Measurements from ENCODE around the gene CNGA1.

Gene CNGA1

GRCh38 chr4:48044298-48044697 is 27.8 kb upstream of the CNGA1 start:
- FAIRE-seq (no peak), DNase-seq (ENCODE audit: insufficient read length, low spot score) (no peak)
- TF ChIP-seq POLR2AphosphoS5 (IDR thresholded peaks at IDR 0.05; ENCODE audit: low read depth, low read length) (no peak), POU2F2 (IDR thresholded peaks at IDR 0.05; ENCODE audit: low read depth, low read length) (0 out of 2 replicates have a peak, but pooled peaks have one; percentile 23)

DNA sequence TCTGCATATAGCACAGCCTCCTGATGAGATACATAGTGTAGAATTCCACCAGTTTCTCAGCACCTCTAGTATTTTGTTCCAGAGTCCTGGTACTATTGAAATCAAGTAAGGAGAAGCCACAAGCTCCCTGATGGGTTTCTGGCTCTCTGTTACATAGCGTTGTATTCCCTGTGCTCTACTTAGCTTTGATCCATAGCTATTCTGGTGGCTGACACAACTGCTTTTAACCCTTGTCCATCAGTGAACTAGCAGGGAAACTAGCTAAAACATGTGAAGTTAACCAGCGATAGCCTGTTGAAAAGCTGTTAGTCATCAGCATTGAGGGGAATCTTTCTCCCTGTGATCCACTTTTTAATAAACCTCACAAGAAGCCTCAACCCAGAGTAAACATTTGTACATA is 27.0 kb upstream of the CNGA1 start:
- TF ChIP-seq POU2F2 (IDR thresholded peaks at IDR 0.05; ENCODE audit: low read depth, low read length) = no peak
- no peak for TF ChIP-seq SPI1 (IDR thresholded peaks at IDR 0.05; ENCODE audit: low read depth, low read length)
- TF ChIP-seq PAX5 (IDR thresholded peaks at IDR 0.05; ENCODE audit: insufficient read depth, low read length, severe bottlenecking) = no peak
- TF ChIP-seq POLR2A (IDR thresholded peaks at IDR 0.05; ENCODE audit: low read depth, low read length) = no peak
- no peak for TF ChIP-seq TAF1 (IDR thresholded peaks at IDR 0.05; ENCODE audit: low read depth, low read length)
- no peak for TF ChIP-seq POLR2AphosphoS5 (IDR thresholded peaks at IDR 0.05; ENCODE audit: low read depth, low read length)
- no peak for DNase-seq (ENCODE audit: insufficient read length, low spot score)
- peak; percentile 23 for FAIRE-seq

DNA sequence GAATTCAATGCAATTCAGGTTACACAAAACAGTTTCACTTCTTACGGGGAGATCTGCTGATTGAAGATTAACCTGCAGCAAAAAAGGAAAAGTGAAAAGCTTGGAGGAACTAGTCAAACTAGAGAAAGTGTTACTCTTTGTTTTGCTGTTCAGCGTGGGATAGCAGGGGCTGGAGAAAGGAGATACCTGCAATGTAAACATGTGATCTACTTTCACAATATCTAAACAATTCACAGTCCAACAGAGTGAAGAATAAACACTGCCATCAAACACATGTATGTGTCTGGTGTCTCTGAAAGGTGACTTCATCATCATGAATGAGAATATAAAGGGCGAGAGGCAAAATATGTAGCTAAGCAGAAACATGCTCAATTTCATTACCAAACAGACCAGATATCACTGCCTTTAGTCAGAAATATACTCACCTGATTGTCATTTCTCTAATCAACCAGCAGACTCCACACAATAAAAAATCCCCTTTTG is 26.5 kb upstream of the CNGA1 start:
- DNase-seq (ENCODE audit: insufficient read length, low spot score) (no peak), FAIRE-seq (peak; percentile 91)
- no peak for TF ChIP-seq SPI1 (IDR thresholded peaks at IDR 0.05; ENCODE audit: low read depth, low read length)
- no peak for TF ChIP-seq POLR2AphosphoS5 (IDR thresholded peaks at IDR 0.05; ENCODE audit: low read depth, low read length)
- TF ChIP-seq POU2F2 (IDR thresholded peaks at IDR 0.05; ENCODE audit: low read depth, low read length) = no peak
- TF ChIP-seq TAF1 (IDR thresholded peaks at IDR 0.05; ENCODE audit: low read depth, low read length) = no peak

DNA sequence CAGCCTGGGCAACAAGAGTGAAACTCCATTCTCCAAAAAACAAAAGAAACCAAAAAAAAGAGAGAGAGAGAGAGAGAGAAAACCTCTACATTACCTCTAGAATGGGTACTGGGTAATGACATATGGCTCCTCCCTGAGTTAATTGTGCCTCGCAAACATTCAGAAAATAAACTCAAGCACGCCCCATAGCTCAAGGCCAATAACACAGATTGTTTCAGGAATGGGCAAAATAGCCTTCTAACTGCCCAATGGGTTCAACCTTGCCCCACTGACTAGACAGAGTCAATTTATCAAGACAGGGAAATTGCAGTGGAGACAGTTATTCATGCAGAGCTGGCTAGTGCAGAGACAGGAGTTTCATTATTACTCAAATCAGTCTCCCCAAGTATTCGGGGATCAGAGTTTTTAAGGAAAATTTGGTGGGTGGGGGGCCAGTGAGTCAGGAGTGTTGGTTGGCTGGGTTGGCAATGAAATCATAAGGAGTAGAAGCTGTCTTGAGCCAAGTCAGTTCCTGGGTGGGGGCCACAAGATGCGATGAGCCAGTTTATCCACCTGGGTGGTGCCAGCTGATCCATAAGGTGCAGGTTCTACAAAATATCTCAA is 25.2 kb upstream of the CNGA1 start:
- FAIRE-seq (peak; percentile 66), DNase-seq (ENCODE audit: insufficient read length, low spot score) (no peak)

DNA sequence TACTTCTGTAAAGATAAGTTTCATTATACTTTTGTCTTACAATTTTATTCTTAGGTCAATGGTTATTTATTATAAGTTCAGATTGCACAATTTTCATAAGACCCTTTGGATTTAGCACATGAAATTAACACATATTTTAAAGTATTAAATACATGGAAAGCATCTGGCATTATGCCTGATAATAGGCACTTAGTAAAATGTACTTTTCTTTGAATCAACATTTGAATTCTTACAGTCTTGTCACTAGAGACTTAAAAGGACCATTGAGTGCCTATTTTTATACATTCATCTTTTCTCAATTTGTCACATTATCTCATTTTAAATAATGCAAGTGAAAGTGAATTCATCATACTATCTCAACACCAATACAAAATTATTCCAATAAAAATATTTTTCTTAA is 23.1 kb upstream of the CNGA1 start:
- DNase-seq (ENCODE audit: insufficient read length, low spot score) = no peak
- TF ChIP-seq PAX5 (IDR thresholded peaks at IDR 0.05; ENCODE audit: insufficient read depth, low read length, severe bottlenecking) (no peak), POLR2A (IDR thresholded peaks at IDR 0.05; ENCODE audit: low read depth, low read length) (no peak), SPI1 (IDR thresholded peaks at IDR 0.05; ENCODE audit: low read depth, low read length) (no peak), POU2F2 (IDR thresholded peaks at IDR 0.05; ENCODE audit: low read depth, low read length) (no peak), POLR2AphosphoS5 (IDR thresholded peaks at IDR 0.05; ENCODE audit: low read depth, low read length) (no peak), TAF1 (IDR thresholded peaks at IDR 0.05; ENCODE audit: low read depth, low read length) (no peak)
- FAIRE-seq = no peak

More for the DNA sequence above, 25.2 kb upstream of the CNGA1 start:
- TF ChIP-seq TAF1 (IDR thresholded peaks at IDR 0.05; ENCODE audit: low read depth, low read length) = no peak
- TF ChIP-seq POLR2A (IDR thresholded peaks at IDR 0.05; ENCODE audit: low read depth, low read length) = no peak
- no peak for TF ChIP-seq PAX5 (IDR thresholded peaks at IDR 0.05; ENCODE audit: insufficient read depth, low read length, severe bottlenecking)
- no peak for TF ChIP-seq POLR2AphosphoS5 (IDR thresholded peaks at IDR 0.05; ENCODE audit: low read depth, low read length)
- TF ChIP-seq POU2F2 (IDR thresholded peaks at IDR 0.05; ENCODE audit: low read depth, low read length) = no peak
- TF ChIP-seq SPI1 (IDR thresholded peaks at IDR 0.05; ENCODE audit: low read depth, low read length) = no peak

DNA sequence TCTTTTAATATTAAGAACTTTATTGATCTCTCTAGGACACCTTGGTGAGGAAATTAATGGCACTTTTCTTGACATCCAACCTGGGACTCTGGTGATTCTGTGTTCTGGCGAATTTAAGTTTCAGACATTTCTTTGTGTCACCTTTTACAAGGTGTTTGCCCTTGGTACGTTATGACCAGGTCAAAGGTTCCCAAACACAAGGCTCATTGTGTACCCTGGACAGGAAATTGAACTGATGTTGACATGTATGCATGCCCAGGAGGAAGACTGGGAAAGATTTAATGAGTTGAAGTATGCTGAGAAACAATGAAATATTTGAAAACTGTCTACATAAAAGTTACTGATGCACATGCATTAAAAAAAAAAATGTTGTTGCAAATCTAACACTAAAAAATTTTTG is 22.2 kb upstream of the CNGA1 start:
- FAIRE-seq (no peak), DNase-seq (ENCODE audit: insufficient read length, low spot score) (no peak)
- TF ChIP-seq PAX5 (IDR thresholded peaks at IDR 0.05; ENCODE audit: insufficient read depth, low read length, severe bottlenecking) (no peak), POU2F2 (IDR thresholded peaks at IDR 0.05; ENCODE audit: low read depth, low read length) (no peak), TAF1 (IDR thresholded peaks at IDR 0.05; ENCODE audit: low read depth, low read length) (no peak), POLR2AphosphoS5 (IDR thresholded peaks at IDR 0.05; ENCODE audit: low read depth, low read length) (no peak), SPI1 (IDR thresholded peaks at IDR 0.05; ENCODE audit: low read depth, low read length) (no peak), POLR2A (IDR thresholded peaks at IDR 0.05; ENCODE audit: low read depth, low read length) (no peak)

- TF ChIP-seq SPI1 (IDR thresholded peaks at IDR 0.05; ENCODE audit: low read depth, low read length) (no peak), POLR2AphosphoS5 (IDR thresholded peaks at IDR 0.05; ENCODE audit: low read depth, low read length) (no peak), PAX5 (IDR thresholded peaks at IDR 0.05; ENCODE audit: insufficient read depth, low read length, severe bottlenecking) (no peak), POU2F2 (IDR thresholded peaks at IDR 0.05; ENCODE audit: low read depth, low read length) (no peak), POLR2A (IDR thresholded peaks at IDR 0.05; ENCODE audit: low read depth, low read length) (no peak), TAF1 (IDR thresholded peaks at IDR 0.05; ENCODE audit: low read depth, low read length) (no peak)
- DNase-seq (ENCODE audit: insufficient read length, low spot score) = no peak
- FAIRE-seq = no peak
These were observed 20.6 kb upstream of the CNGA1 start for GRCh38 chr4:48037117-48037462.

DNA sequence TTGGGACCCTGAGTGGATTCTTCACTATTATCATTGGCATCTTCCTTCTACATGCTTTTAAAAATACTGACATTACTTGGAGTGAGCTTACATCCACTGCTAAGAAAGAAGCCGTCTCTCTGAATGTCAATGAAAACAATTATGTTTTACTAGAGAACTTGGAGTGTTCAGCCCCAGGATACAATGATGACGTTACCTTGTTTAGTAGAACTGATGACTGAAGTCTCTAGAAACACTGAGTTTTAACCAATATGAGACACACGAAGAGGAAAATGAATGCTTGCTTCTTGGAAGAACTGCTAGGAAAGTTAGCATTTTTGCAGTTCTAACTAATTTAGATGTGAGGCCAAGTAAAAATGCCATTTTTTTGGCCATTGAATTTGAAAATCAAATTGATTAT is 19.5 kb upstream of the CNGA1 start:
- no peak for TF ChIP-seq PAX5 (IDR thresholded peaks at IDR 0.05; ENCODE audit: insufficient read depth, low read length, severe bottlenecking)
- TF ChIP-seq POLR2A (IDR thresholded peaks at IDR 0.05; ENCODE audit: low read depth, low read length) = no peak
- no peak for TF ChIP-seq POLR2AphosphoS5 (IDR thresholded peaks at IDR 0.05; ENCODE audit: low read depth, low read length)
- no peak for TF ChIP-seq TAF1 (IDR thresholded peaks at IDR 0.05; ENCODE audit: low read depth, low read length)
- no peak for TF ChIP-seq POU2F2 (IDR thresholded peaks at IDR 0.05; ENCODE audit: low read depth, low read length)
- TF ChIP-seq SPI1 (IDR thresholded peaks at IDR 0.05; ENCODE audit: low read depth, low read length) = no peak
- no peak for FAIRE-seq
- DNase-seq (ENCODE audit: insufficient read length, low spot score) = no peak

GRCh38 chr4:48033825-48034413 is 17.4 kb upstream of the CNGA1 start:
- FAIRE-seq (peak; percentile 87), DNase-seq (ENCODE audit: insufficient read length, low spot score) (no peak)
- TF ChIP-seq TAF1 (IDR thresholded peaks at IDR 0.05; ENCODE audit: low read depth, low read length) (no peak), POU2F2 (IDR thresholded peaks at IDR 0.05; ENCODE audit: low read depth, low read length) (no peak), POLR2A (IDR thresholded peaks at IDR 0.05; ENCODE audit: low read depth, low read length) (no peak), PAX5 (IDR thresholded peaks at IDR 0.05; ENCODE audit: insufficient read depth, low read length, severe bottlenecking) (no peak), POLR2AphosphoS5 (IDR thresholded peaks at IDR 0.05; ENCODE audit: low read depth, low read length) (no peak), SPI1 (IDR thresholded peaks at IDR 0.05; ENCODE audit: low read depth, low read length) (no peak)

GRCh38 chr4:48033412-48033811 is 16.9 kb upstream of the CNGA1 start:
- TF ChIP-seq TAF1 (IDR thresholded peaks at IDR 0.05; ENCODE audit: low read depth, low read length) (no peak), SPI1 (IDR thresholded peaks at IDR 0.05; ENCODE audit: low read depth, low read length) (no peak), PAX5 (IDR thresholded peaks at IDR 0.05; ENCODE audit: insufficient read depth, low read length, severe bottlenecking) (no peak), POU2F2 (IDR thresholded peaks at IDR 0.05; ENCODE audit: low read depth, low read length) (no peak), POLR2A (IDR thresholded peaks at IDR 0.05; ENCODE audit: low read depth, low read length) (no peak), POLR2AphosphoS5 (IDR thresholded peaks at IDR 0.05; ENCODE audit: low read depth, low read length) (no peak)
- no peak for DNase-seq (ENCODE audit: insufficient read length, low spot score)
- no peak for FAIRE-seq
